DND-41 (cell line): ENCODE results near the gene SH2D3A.
"Not testable (repeated sequence)": the region's sequence is repeated elsewhere in the genome, so short reads cannot be mapped to it uniquely, and the experiment has no call there.

Experiments used
- ATAC-seq: fragments of 200-7000 bp; cut with Tn5 transposase; 3 replicates; pipeline ENCODE4 v1.9.1; 2021; ENCODE audit warnings: low read depth; ENCODE audit not compliant: insufficient read depth
- DNase-seq: peaks from one replicate; pipeline ENCODE4 v3.0.0-alpha.2; 2020
- H2AFZ ChIP-seq: 2 replicates; pipeline ENCODE4 v1.6.0; 2012; ENCODE audit warnings: low read depth, low read length
- H3K27ac ChIP-seq: 2 replicates; pipeline ENCODE4 v1.5.1; 2012; ENCODE audit warnings: low read length, inconsistent platforms
- H3K27me3 ChIP-seq: fragments of 200-600 bp; sonication (generic); 2 replicates; pipeline ENCODE4 v1.6.0; 2012; ENCODE audit warnings: low read length, mild to moderate bottlenecking, inconsistent platforms; ENCODE audit not compliant: insufficient read depth, poor library complexity
- H3K36me3 ChIP-seq: 2 replicates; pipeline ENCODE4 v1.5.1; 2012; ENCODE audit warnings: low read length, inconsistent platforms; ENCODE audit not compliant: insufficient read depth
- H3K4me1 ChIP-seq: 2 replicates; pipeline ENCODE4 v1.5.1; 2012; ENCODE audit warnings: mild to moderate bottlenecking, low read length; ENCODE audit not compliant: insufficient read depth
- H3K4me2 ChIP-seq: 2 replicates; pipeline ENCODE4 v1.6.0; 2012; ENCODE audit warnings: mild to moderate bottlenecking, moderate library complexity, low read length, inconsistent platforms; ENCODE audit not compliant: insufficient read depth
- H3K4me3 ChIP-seq, 2 experiments: fragments of 200-600 bp in 1 of 2; shearing (Covaris generic) in 1 of 2; 2 replicates each; pipeline ENCODE4 v1.5.1; 2012 to 2016; ENCODE audit warnings: inconsistent platforms in 2 of 2, low read length in 2 of 2, mild to moderate bottlenecking in 2 of 2, low read depth in 1 of 2, moderate library complexity in 1 of 2
- H3K79me2 ChIP-seq: 2 replicates; pipeline ENCODE4 v1.6.0; 2012; ENCODE audit warnings: low read length, inconsistent platforms; ENCODE audit not compliant: insufficient read depth
- H3K9ac ChIP-seq: 2 replicates; pipeline ENCODE4 v1.6.0; 2012; ENCODE audit warnings: low read depth, mild to moderate bottlenecking, inconsistent platforms, low read length, moderate library complexity
- H3K9me3 ChIP-seq: 2 replicates; pipeline ENCODE4 v1.5.1; 2012; ENCODE audit warnings: low read length, moderate library complexity, mild to moderate bottlenecking, inconsistent platforms; ENCODE audit not compliant: insufficient read depth, severe bottlenecking
- H4K20me1 ChIP-seq: 2 replicates; pipeline ENCODE4 v1.6.0; 2012; ENCODE audit warnings: low read length; ENCODE audit not compliant: insufficient read depth
- EZH2 ChIP-seq: IDR thresholded peaks from 3 replicates; pipeline ENCODE4 v1.6.1; 2012; ENCODE audit warnings: borderline replicate concordance, low read depth, mild to moderate bottlenecking, moderate library complexity, low read length, inconsistent platforms; ENCODE audit not compliant: severe bottlenecking
- TF ChIP-seq, protein P1 (sequence below): IDR thresholded peaks from 2 replicates; pipeline ENCODE4 v1.5.1; 2012; ENCODE audit warnings: borderline replicate concordance, low read length, moderate library complexity, mild to moderate bottlenecking; ENCODE audit not compliant: poor library complexity, severe bottlenecking; ENCODE audit errors: extremely low read depth

Gene SH2D3A

DNA sequence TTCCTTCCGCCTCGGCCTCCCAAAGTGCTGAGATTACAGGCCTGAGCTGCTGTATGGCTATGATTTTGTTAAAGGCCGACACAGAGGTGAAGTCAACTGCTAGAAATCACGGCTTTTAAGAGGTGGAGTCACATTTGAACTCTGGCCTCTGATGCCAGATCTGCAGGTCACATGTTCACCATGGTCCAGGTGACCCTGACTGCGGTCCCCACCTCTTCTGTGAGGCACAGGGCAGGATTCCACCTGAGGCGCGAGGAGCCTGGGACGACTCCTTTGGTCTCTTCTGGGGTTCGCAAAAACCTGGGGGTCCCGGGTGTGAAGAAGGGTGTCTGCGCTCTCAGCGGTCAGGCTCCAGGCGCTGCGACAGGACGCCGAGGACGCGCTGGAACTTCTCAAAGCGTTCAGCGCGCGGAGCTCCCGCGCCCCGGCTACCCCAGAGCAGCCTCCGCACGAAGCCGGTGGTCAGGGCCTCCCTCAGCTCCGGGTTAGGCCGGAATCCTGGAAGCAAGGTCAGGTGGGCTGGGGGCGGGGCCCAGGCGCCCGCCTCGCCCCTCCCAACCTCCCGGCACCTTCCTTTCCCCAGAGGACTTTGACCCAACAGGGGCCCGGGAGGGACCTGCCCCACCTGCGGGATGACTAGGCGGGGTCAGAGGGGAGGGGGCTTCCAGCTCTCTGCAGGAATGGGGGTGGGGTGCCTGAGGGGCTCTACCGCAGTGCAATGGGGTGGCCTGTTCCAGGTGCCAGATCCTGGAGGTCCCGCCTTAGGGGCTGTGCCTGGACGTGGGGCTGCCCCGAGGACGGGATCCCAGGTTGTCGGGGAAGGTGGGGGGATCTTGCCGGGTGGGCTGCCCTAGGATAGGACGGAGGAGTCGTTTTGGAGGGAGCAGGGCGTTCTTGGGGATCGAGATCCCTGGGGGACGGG lies 14.7 kb downstream of the SH2D3A start:
- TF ChIP-seq, protein P1, sequence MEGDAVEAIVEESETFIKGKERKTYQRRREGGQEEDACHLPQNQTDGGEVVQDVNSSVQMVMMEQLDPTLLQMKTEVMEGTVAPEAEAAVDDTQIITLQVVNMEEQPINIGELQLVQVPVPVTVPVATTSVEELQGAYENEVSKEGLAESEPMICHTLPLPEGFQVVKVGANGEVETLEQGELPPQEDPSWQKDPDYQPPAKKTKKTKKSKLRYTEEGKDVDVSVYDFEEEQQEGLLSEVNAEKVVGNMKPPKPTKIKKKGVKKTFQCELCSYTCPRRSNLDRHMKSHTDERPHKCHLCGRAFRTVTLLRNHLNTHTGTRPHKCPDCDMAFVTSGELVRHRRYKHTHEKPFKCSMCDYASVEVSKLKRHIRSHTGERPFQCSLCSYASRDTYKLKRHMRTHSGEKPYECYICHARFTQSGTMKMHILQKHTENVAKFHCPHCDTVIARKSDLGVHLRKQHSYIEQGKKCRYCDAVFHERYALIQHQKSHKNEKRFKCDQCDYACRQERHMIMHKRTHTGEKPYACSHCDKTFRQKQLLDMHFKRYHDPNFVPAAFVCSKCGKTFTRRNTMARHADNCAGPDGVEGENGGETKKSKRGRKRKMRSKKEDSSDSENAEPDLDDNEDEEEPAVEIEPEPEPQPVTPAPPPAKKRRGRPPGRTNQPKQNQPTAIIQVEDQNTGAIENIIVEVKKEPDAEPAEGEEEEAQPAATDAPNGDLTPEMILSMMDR: no peak
- no peak for TF ChIP-seq EZH2
- Histone ChIP-seq H2AFZ (peak overlapping the region; percentile 88), H3K79me2 (no peaks in the 10 kb centered on the region), H3K4me2 (peak overlapping the region; percentile 89), H3K9ac (peak overlapping the region; percentile 49; the same call in 1 of the 2 replicates), H3K27ac (peak overlapping the region; percentile 69; the same call in 1 of the 2 replicates), H3K27me3 (no peaks in the 10 kb centered on the region), H3K9me3 (no peaks in the 10 kb centered on the region), H4K20me1 (no peaks in the 10 kb centered on the region), H3K36me3 (peaks cover 12% of the 10 kb centered on the region), H3K4me1 (peaks cover 16% of the 10 kb centered on the region), H3K4me3 (peak overlapping the region in 1 of 2 experiments; percentile 60; a peak in 2 of 4 replicates)
- ATAC-seq: no peak
- no peak for DNase-seq

DNA sequence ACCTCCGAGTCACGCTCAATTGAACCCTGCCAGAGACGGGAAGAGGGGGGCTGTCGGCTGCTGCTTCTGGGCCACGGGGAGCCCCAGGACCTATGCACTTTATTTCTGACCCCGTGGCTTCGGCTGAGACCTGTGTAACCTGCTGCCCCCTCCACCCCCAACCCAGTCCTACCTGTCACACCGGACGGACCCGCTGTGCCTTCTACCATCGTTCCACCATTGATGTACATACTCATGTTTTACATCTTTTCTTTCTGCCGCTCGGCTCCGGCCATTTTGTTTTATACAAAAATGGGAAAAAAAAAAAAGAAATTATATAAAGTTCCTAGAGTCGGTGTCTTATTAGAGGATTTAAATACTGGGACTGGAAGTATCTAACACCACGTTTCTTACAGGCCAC lies 16.0 kb downstream of the SH2D3A start:
- Histone ChIP-seq H4K20me1 (no peaks in the 10 kb centered on the region), H3K79me2 (no peaks in the 10 kb centered on the region), H3K4me2 (no peak overlapping the region), H3K36me3 (peaks cover 12% of the 10 kb centered on the region), H3K4me1 (peaks cover 16% of the 10 kb centered on the region), H3K9me3 (no peaks in the 10 kb centered on the region), H3K27ac (no peak overlapping the region), H3K27me3 (no peaks in the 10 kb centered on the region), H2AFZ (no peak overlapping the region), H3K4me3 (no peak overlapping the region), H3K9ac (no peak overlapping the region)
- DNase-seq: no peak
- TF ChIP-seq, protein P1: no peak
- TF ChIP-seq EZH2: no peak
- ATAC-seq: no peak

DNA sequence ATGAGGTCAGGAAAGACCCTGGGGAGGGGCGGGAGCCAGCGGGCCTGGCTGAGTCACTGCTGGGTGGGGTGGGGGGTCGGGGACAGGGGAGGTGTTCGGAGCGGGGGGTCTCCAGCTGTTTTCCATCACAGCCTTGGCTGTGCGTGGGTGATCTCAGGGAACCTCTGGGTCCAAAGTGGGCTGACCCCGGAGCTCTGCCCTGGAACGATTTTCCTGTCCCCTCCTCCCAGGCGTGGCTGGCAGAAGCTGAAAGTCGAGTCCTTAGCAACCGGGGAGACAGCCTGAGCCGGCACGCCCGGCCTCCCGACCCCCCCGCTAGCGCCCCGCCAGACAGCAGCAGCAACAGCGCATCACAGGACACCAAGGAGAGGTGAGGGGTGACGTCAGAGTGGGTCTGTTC lies 17.2 kb downstream of the SH2D3A start:
- H2AFZ ChIP-seq: no peak overlapping the region
- ATAC-seq (no peak), DNase-seq (no peak)
- H3K9ac ChIP-seq: no peak overlapping the region
- H3K4me2 ChIP-seq: no peak overlapping the region
- no peak overlapping the region for H3K4me3 ChIP-seq
- no peaks in the 10 kb centered on the region for H3K27me3 ChIP-seq
- H3K36me3 ChIP-seq: peaks cover 17% of the 10 kb centered on the region
- H4K20me1 ChIP-seq: no peaks in the 10 kb centered on the region
- peaks cover 16% of the 10 kb centered on the region for H3K4me1 ChIP-seq
- TF ChIP-seq, protein P1: no peak
- TF ChIP-seq EZH2: no peak
- H3K79me2 ChIP-seq: no peaks in the 10 kb centered on the region
- no peak overlapping the region for H3K27ac ChIP-seq
- no peaks in the 10 kb centered on the region for H3K9me3 ChIP-seq

DNA sequence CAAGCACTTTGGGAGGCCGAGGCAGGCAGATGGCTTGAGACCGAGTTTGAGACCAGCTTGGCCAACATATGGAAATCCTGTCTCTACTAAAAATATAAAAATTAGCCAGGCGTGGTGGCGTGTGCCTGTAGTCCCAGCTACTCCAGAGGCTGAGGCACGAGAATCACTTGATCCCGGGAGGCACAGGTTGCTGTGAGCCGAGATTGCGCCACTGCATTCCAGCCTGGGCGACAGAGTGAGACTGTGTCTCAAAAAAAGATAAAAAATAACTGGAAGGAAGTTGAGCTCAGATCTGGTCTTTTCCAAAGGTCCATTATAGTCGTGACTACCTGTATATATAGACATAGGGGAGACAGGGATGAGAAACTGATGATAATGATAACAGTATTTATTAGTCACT lies 18.7 kb downstream of the SH2D3A start:
- not testable (repeated sequence) for H3K9me3 ChIP-seq, H3K79me2 ChIP-seq, H3K9ac ChIP-seq, H2AFZ ChIP-seq, DNase-seq, H3K4me2 ChIP-seq, H3K4me1 ChIP-seq, H3K4me3 ChIP-seq, H3K27me3 ChIP-seq, H3K27ac ChIP-seq, ATAC-seq, H4K20me1 ChIP-seq
- peaks cover 31% of the 10 kb centered on the region for H3K36me3 ChIP-seq
